GM18502 (cell line): ENCODE data around the gene SGO1.
"Not testable (repeated sequence)": the region's sequence is repeated elsewhere in the genome, so short reads cannot be mapped to it uniquely, and the experiment has no call there.

ENCODE experiments used
- ATAC-seq: cut with Tn5 transposase; IDR thresholded peaks from one replicate; pipeline ENCODE4 v1.9.1; 2021; ENCODE audit warnings: mild to moderate bottlenecking; ENCODE audit not compliant: unreplicated experiment, poor library complexity

SGO1 gene

GRCh38 chr3:20185679-20186599 is at the start of gene SGO1:
Gene SGO1 (minus strand): TSS chr3:20186206. CDS start chr3:20184027, 2,179 bp downstream.
- peak; percentile 96 for ATAC-seq

- no peak for ATAC-seq
Measured at GRCh38 chr3:20235796-20236195, 49.8 kb upstream of the SGO1 start.

GRCh38 chr3:20232906-20233780 is 47.1 kb upstream of the SGO1 start:
- no peak for ATAC-seq

- ATAC-seq, result no peak
Measured at GRCh38 chr3:20230954-20231353, 44.9 kb upstream of the SGO1 start.

GRCh38 chr3:20225769-20226168 is 39.8 kb upstream of the SGO1 start:
- no peak for ATAC-seq

- no peak for ATAC-seq
Measured at GRCh38 chr3:20222274-20222673, 36.3 kb upstream of the SGO1 start.

GRCh38 chr3:20218215-20218614 is 32.2 kb upstream of the SGO1 start:
- no peak for ATAC-seq

GRCh38 chr3:20215636-20216035 is 29.6 kb upstream of the SGO1 start:
- ATAC-seq, result no peak

GRCh38 chr3:20213491-20213890 is 27.5 kb upstream of the SGO1 start:
- not testable (repeated sequence) for ATAC-seq

GRCh38 chr3:20207945-20208344 is 21.9 kb upstream of the SGO1 start:
- not testable (repeated sequence) for ATAC-seq

- ATAC-seq, result not testable (repeated sequence)
Measured at GRCh38 chr3:20205898-20206297, 19.9 kb upstream of the SGO1 start.

- no peak for ATAC-seq
Measured at GRCh38 chr3:20201143-20201542, 15.1 kb upstream of the SGO1 start.

- ATAC-seq, result no peak
Measured at GRCh38 chr3:20197775-20198174, 11.8 kb upstream of the SGO1 start.

- no peak for ATAC-seq
Measured at GRCh38 chr3:20194793-20195460, 8.9 kb upstream of the SGO1 start.

- ATAC-seq, result no peak
Measured at GRCh38 chr3:20190991-20191390, 5.0 kb upstream of the SGO1 start.

GRCh38 chr3:20186600-20187004 is 596 bp upstream of the SGO1 start:
- peak; percentile 13 for ATAC-seq

- ATAC-seq, result peak; percentile 21
Measured at GRCh38 chr3:20185331-20185678, 701 bp downstream of the SGO1 start.

GRCh38 chr3:20182206-20182605 is 3.8 kb downstream of the SGO1 start:
- ATAC-seq, result no peak

- ATAC-seq, result no peak
Measured at GRCh38 chr3:20181276-20181675, 4.7 kb downstream of the SGO1 start.

- ATAC-seq, result no peak
Measured at GRCh38 chr3:20173844-20174410, 12.1 kb downstream of the SGO1 start.
